GM18507 (cell line): Measurements from ENCODE around the gene PLOD3.

ENCODE experiments used
- DNase-seq: peaks from one replicate; pipeline ENCODE4 v3.0.0; 2011; ENCODE audit warnings: low read depth; ENCODE audit not compliant: insufficient read length; ENCODE audit errors: extremely low spot score
- FAIRE-seq: peaks from 2 replicates; lab custom pipeline; 2011; peaks lifted over from hg19 to GRCh38; lab: Jason Lieb, UNC

Gene PLOD3

GRCh38 chr7:101197991-101198390 is 19.4 kb downstream of the PLOD3 start:
- DNase-seq (no peak), FAIRE-seq (no peak)

GRCh38 chr7:101195884-101196283 is 21.5 kb downstream of the PLOD3 start:
- FAIRE-seq: no peak
- no peak for DNase-seq

GRCh38 chr7:101189109-101189508 is 28.3 kb downstream of the PLOD3 start:
- DNase-seq: no peak
- no peak for FAIRE-seq

- no peak for FAIRE-seq
- no peak for DNase-seq
Measured at GRCh38 chr7:101186844-101187428, 30.4 kb downstream of the PLOD3 start.

- DNase-seq: no peak
- no peak for FAIRE-seq
Measured at GRCh38 chr7:101186194-101186593, 31.2 kb downstream of the PLOD3 start.

- no peak for DNase-seq
- no peak for FAIRE-seq
Measured at GRCh38 chr7:101185258-101185839, 32.0 kb downstream of the PLOD3 start.

GRCh38 chr7:101180130-101180755 is 37.1 kb downstream of the PLOD3 start, which contains the start of gene NAT16:
Gene NAT16 (minus strand): TSS chr7:101180293. CDS start chr7:101174807, 5,486 bp downstream.
- no peak for DNase-seq
- FAIRE-seq: no peak

- no peak for DNase-seq
- FAIRE-seq: no peak
Measured at GRCh38 chr7:101179713-101180112, 37.7 kb downstream of the PLOD3 start.

- FAIRE-seq (no peak), DNase-seq (no peak)
Measured at GRCh38 chr7:101179117-101179516, 38.3 kb downstream of the PLOD3 start.

GRCh38 chr7:101177644-101178043 is 39.7 kb downstream of the PLOD3 start:
- FAIRE-seq (no peak), DNase-seq (no peak)

GRCh38 chr7:101175664-101176063 is 41.7 kb downstream of the PLOD3 start:
- DNase-seq (no peak), FAIRE-seq (no peak)

- DNase-seq (no peak), FAIRE-seq (no peak)
Measured at GRCh38 chr7:101174322-101174854, 43.0 kb downstream of the PLOD3 start.

GRCh38 chr7:101173752-101174244 is 43.6 kb downstream of the PLOD3 start:
- FAIRE-seq (peak; percentile 90), DNase-seq (peak; percentile 61)

- FAIRE-seq (no peak), DNase-seq (no peak)
Measured at GRCh38 chr7:101172854-101173751, 44.3 kb downstream of the PLOD3 start.

- DNase-seq (no peak), FAIRE-seq (no peak)
Measured at GRCh38 chr7:101172005-101172853, 45.2 kb downstream of the PLOD3 start.

- DNase-seq: no peak
- FAIRE-seq: no peak
Measured at GRCh38 chr7:101171442-101171837, 45.9 kb downstream of the PLOD3 start.

- no peak for FAIRE-seq
- DNase-seq: no peak
Measured at GRCh38 chr7:101170617-101171441, 46.6 kb downstream of the PLOD3 start.
